GM12875 (cell line): Measurements from ENCODE around the gene OR2T27.

ENCODE experiments used
- H3K4me3 ChIP-seq: one replicate; pipeline ENCODE4 v1.5.1; 2011; ENCODE audit warnings: low read depth, low read length, control low read depth
- TF ChIP-seq, protein P1 (sequence below): IDR thresholded peaks from 2 replicates; pipeline ENCODE4 v1.5.1; 2011; ENCODE audit warnings: low read depth, mild to moderate bottlenecking, control low read depth, inconsistent platforms, low read length, moderate library complexity, borderline replicate concordance; ENCODE audit not compliant: insufficient read depth

Gene OR2T27

GRCh38 chr1:248625166-248625565, 30.2 kb downstream of the OR2T27 start:
- TF ChIP-seq, protein P1, sequence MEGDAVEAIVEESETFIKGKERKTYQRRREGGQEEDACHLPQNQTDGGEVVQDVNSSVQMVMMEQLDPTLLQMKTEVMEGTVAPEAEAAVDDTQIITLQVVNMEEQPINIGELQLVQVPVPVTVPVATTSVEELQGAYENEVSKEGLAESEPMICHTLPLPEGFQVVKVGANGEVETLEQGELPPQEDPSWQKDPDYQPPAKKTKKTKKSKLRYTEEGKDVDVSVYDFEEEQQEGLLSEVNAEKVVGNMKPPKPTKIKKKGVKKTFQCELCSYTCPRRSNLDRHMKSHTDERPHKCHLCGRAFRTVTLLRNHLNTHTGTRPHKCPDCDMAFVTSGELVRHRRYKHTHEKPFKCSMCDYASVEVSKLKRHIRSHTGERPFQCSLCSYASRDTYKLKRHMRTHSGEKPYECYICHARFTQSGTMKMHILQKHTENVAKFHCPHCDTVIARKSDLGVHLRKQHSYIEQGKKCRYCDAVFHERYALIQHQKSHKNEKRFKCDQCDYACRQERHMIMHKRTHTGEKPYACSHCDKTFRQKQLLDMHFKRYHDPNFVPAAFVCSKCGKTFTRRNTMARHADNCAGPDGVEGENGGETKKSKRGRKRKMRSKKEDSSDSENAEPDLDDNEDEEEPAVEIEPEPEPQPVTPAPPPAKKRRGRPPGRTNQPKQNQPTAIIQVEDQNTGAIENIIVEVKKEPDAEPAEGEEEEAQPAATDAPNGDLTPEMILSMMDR, result no peak
- no peak overlapping the region for H3K4me3 ChIP-seq

DNA sequence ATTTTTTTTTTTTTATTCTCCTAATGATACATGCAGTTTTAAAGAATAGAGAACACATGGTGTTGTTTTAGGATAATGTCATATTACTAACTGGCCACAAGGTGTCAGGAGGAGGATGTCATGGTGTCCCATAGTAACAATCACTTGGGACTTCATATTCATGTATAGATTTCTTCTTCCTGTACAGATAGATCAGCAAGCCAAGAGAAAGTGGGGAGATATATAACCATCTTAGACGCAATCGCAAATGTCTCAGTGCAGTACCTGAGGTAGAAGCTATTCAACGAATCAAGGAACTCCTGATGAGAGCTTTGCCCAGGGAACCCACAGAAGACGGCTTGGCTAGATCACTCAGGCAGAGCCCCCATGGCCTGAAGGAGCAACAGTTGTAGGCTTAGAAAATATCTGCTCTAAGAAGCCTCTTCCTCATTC, 32.7 kb downstream of the OR2T27 start:
- no peak overlapping the region for H3K4me3 ChIP-seq
- TF ChIP-seq, protein P1, result peak; percentile 40; the same call in 1 of the 2 replicates

DNA sequence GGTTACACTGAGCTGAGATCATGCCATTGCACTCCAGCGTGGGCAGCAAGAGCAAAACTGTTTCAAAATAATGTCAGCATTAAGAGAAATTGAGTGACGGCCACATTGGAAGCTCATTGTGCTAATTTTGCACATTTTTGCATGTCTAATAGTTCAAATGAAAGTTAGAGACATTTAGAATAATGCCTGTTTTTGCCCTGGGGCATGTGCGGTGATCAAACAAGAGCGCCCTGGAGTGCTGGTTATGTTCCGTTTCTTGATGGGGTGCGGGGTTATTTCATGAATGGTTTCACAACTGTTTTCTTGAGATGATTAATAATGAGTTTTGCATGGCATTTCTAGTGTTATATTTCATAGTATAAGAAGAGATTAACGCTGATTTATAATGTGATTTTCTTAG, 33.6 kb downstream of the OR2T27 start:
- TF ChIP-seq, protein P1, result no peak
- H3K4me3 ChIP-seq, result no peak overlapping the region

DNA sequence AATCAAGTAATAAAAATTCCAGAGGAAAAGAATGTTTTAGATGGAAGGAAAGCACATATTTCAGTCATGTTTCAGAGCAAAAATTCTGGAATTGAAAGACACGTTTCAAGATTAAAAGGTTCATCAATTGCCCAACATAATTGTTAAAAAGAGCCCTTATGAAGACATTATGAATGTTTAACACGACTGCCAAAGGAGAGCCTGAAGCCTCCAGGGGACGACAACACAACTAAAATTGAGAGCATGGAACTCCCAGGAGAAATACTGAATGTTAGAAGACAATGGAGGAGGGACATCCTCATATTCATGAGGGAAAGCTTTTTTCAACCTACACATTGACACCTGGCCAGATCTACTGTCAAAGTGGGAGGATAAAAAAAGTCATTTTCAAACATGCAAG, 36.5 kb downstream of the OR2T27 start:
- no peak overlapping the region for H3K4me3 ChIP-seq
- TF ChIP-seq, protein P1, result peak; percentile 62

DNA sequence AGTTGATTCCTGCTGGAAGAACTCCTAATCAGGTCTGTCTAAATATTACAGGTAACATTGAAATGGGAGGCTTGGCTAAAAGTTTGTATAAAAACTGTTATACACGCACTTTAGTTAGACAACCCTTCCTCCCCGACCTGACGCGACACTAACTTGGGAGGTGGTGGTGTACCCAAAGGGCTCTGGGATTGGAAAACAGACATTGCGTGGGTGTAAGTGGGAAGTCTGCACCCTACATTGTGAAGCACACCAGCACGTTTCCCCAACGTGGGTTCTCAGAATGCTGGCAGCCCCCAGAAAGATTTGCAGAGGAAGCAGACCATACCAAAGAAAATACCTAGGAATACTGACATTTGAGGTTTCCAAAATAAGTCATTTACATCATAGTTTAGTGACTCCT, 37.2 kb downstream of the OR2T27 start:
- TF ChIP-seq, protein P1, result no peak
- no peak overlapping the region for H3K4me3 ChIP-seq

DNA sequence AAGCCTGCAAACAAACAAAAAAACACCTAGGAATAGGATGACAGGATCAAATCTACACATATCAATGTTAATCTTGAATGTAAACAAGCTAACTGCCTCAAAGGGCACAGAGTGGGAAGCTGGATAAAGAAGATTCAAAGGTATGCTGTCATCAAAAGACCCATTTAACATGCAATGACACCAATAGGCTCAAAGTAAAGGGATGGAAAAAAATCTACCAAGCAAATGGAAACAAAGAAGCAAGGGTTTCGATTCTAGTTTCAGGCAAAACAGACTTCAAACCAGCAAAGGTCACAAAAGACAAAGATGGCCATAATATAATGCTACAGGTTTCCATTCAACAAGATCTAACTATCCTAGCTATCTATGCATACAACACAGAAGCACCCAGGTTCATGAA, 41.6 kb downstream of the OR2T27 start:
- TF ChIP-seq, protein P1, result no peak
- H3K4me3 ChIP-seq, result no peak overlapping the region

DNA sequence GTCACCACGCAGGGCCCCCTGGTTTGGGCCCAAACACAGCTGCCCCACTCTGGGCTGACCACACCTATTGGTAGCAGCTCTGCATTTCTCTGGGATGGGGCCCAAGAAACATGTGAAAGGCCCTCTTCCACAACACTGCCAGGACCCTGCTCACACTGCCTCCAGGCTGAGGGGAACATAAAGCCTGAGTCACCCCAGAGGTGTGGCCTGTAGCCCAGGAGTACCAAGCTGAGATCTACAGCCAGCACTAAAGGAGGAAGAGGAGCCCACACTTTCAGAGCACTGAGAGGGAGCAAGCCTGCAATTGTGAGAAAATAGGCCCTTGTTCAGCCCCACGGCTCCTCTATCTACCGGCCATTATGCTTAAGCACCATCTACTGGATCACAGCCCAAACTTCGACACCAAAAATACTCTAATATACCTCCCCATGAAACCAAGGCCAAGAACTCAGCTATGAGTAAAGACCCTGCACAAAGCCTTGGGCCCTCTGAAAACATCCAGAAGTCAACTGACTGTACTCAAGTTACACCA, 43.4 kb downstream of the OR2T27 start:
- no peak overlapping the region for H3K4me3 ChIP-seq
- TF ChIP-seq, protein P1, result peak; percentile 17; the same call in 1 of the 2 replicates
